Liver (tissue), 3 donors: Measurements from ENCODE around the gene RABL3.

Source experiments
- ATF3 ChIP-seq: IDR thresholded peaks from 2 replicates; pipeline ENCODE4 v1.6.1; 2016; ENCODE audit warnings: antibody characterized with exemption
- CTCF ChIP-seq: fragments of 150-350 bp; IDR thresholded peaks from 2 replicates; pipeline ENCODE4 v1.5.1; 2017; ENCODE audit warnings: improper control_type of control experiment, low read depth, low read length; ENCODE audit not compliant: missing input control
- FOXA1 ChIP-seq: IDR thresholded peaks from 2 replicates; pipeline ENCODE4 v1.6.1; 2016; ENCODE audit warnings: antibody characterized with exemption
- GABPA ChIP-seq, 2 donors: IDR thresholded peaks in 1 of 2; conservative IDR thresholded peaks in 1 of 2; 2 replicates each; pipeline ENCODE4 v1.6.1; 2016; ENCODE audit warnings: antibody characterized with exemption in 2 of 2, mild to moderate bottlenecking in 1 of 2, moderate library complexity in 1 of 2
- RAD21 ChIP-seq, 2 donors: IDR thresholded peaks; 2 replicates each; pipeline ENCODE4 v1.6.1; 2016; ENCODE audit warnings: antibody characterized with exemption in 2 of 2, mild to moderate bottlenecking in 2 of 2
- donor health status: healthy.
- donor health status: healthy.

- TF ChIP-seq CTCF (no peak), GABPA (IDR thresholded peaks at IDR 0.05 in 1 of 2, conservative IDR thresholded peaks at IDR 0.05 in 1 of 2) (no peak), RAD21 (IDR thresholded peaks at IDR 0.05) (peak in 1 of 2 donors; percentile 41), FOXA1 (no peak), ATF3 (no peak)
Measured at GRCh38 chr3:120683213-120683612, 59.1 kb downstream of the RABL3 start.
